Measurements from ENCODE around the gene KCNV2.

The KCNV2 gene

DNA sequence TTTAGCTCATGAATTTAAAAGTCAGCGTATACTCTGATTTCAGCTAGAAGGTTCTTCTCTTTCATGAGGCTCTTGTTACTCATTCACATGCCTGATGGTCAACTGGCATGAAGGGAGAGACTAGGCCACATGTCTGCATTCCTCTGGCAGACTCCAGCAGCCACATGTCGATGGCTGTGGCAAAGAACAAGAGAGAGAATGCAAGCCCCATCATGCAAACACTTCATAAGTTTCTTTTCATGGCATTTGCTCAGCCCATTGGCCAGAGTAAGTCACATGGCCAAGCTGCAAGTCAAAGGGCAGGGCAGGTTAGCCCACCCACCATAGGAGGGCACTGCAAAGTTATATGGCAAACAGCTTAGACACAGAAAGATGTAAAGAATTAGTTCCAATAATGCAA, 5.4 kb downstream of the KCNV2 start:
- no peak for DNase-seq

DNA sequence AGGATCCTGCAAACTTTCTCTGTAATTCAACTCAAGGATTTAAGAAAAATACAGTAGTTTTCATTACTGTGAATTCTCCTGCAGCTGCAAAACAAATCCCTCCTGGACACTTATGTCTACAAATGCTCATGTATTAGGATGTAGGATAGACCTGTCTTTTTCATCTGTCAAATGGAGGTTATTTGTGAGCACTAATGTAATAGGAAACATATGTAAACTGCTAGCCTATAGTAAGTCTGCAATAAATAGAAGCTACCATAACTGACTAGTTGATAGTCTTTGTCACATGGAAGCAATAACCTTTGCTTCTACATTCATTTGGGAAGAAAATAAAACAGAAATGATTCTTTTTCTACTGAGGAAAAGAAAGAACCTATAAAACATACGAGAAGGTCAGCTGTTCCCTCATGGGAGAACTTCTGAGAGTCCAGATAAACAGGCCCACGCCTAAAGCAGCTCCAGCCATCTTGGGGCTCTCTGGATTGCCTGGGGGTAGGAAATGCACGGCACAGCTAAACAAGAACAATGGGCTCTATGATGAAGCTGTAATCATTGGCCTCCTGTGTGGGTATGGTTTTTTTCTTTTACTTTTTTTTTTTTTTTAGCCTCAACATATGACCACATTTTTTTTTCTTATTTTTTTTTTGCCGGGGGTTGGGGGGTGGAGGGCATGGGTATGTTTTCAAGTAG, 6.2 kb downstream of the KCNV2 start:
- DNase-seq, result no peak

DNA sequence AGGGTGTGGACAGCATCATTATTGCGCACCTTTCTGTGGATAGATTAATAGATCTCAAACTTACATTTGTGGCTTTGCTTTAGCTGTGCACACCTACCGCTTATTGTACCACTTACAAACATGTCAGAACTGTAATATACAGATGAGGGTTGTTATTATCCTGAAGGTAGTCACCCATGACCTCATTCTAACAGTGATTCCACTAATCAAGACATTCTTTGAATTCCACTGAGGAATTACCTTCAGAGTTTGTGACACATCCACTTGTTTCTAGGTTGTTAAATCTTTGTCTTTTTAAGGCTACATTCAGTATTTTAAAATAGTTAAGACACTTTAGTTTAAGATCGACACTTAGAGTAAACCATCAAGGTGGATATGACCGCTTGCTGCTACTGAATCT, 7.8 kb downstream of the KCNV2 start:
- DNase-seq, result no peak

DNA sequence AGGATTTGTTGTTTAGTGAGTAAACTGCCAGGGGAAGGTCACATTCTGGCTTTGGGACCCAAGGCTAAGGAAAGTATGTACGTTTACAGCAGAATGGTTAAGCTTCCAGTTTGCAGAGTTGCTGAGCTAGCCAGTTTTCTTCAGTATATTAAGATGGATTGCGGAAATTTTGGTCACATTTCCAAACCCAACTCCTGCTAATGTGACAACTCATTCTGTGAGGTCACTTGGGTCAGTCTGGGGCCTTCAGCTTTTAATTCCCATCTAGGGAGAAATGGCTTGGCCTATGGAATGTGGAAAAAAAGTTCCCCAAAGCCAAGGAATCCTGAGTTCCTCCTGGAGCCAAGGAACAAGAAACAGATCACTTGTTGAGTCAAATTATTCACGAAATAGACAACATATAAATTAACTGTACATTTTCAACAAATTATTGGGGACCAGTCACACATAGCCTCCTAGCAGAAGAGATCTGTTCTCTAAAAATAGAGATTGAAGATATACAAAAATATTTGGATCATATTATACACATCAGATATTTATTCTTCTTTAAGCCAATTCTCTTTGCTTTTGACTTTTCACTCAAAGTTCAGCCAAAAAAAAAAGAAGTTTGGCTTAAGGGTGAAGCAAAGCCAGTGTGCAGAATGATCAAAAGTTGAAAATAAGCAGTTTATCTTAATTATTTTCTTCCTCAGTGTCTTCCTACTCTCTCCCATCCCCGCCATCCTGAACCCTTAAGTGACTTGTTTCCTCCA, 8.8 kb downstream of the KCNV2 start:
- no peak for DNase-seq

DNA sequence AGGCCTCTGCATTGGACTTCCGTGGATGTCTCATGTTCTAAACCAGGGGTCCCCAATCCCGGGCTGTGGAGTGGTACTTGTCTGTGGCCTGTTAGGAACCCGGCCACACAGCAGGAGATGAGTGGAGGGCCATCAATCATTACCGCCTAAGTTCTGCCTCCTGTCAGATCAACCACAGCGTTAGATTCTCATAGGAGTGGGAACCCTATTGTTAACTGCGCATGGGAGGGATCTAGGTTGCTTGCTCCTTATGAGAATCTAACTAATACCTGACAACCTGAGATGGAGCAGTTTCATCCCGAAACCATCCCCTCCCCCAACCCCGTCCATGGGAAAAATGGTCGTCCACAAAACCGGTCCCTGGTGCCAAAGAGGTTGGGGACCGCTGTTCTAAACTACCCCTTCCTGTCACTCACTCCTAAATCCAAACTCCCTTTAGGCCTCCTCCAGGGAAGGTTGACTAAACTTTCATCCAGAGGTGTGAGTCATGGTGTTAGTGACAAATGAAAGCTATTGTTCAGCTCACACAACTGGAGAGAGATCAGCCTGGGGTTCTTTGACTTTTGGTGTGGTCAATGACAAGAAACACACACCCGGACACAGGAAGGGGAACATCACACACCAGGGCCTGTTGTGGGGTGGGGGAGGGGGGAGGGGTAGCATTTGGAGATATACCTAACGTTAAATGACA, 9.5 kb downstream of the KCNV2 start:
- DNase-seq, result no peak

DNA sequence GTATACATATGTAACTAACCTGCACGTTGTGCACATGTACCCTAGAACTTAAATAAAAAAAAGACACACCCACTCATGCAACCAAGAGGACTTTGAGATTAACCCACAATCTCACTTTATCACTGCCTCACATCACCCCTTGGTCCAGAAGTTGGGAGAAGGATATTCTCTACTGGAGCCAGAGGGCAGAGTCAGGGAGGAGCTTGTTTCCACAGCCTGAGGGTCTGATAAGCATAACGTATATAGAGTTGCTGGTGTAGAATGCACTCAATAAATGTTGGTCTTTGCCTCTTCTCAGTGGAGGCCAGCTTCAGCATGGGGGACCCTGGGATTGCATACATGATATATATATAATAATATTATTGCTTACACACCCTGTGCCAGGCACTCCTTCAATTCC, 10.1 kb downstream of the KCNV2 start:
- DNase-seq, result no peak

DNA sequence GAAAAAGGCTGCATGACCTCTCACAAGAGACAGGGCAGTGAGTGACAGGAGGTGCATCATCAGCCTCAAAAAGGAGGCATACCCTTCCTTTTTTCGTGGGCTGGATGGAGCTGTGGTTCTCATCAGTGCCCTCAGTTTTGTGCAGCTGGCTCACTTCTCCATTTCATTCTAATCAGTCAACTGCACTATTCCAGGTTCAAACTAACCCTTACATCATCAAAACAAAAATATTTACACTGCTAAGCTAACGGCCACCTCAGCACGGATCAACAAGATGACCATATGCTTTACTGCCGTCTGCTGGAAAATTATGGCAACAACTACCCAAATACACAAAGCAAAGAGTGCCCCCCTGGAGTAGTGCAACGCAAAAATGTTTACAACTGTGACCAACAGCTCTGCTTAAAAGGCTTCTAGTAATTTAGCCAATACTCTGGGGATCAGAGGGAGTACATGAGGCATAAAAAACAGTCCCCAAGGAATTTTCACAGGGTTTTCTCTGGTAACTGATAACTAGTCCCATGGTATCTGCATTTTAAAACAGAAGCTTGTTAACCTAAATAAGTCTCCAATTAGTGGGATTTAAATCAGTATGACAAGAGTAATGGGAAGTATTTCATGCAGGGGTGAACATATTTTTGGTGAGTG, 10.8 kb downstream of the KCNV2 start:
- DNase-seq, result peak in 1 of 2 donors; percentile 18

DNA sequence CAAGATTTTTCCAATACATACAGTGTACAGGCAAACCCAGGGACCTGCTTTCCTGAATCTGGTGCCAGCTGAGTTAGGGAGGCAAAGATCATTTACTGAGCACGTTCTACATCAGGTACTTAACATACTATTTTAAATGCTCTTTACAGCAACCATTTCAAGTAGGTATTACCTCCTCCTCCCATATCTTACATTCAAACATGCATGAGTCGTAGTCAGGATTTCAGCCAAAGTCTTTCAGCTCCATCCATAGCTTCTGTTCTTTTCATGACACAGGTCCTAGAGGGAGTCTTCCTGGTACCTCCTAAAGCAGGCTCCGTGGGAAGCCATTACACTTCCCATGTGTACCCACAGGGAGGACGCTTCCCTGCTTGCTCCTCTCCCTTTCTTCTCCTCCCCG, 11.7 kb downstream of the KCNV2 start:
- no peak for DNase-seq

DNA sequence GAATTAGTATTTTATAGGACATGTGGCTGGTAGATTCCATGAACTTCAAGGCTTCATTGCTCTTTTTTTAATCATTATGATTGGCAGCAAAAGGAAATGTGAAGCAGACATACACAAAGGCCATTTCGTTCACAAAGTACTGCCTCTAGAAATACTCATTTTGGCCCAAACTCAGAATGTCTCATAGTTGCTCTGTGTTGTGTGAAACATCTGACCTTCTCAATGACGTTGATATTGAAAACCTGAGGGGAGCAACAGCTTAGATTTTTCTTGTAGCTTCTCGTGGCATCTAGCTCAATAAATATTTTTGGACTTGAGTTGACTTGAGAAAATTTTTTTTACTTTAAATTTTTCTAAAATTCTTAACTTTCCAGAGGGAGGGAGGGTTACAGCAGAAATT, 12.4 kb downstream of the KCNV2 start:
- no peak for DNase-seq

DNA sequence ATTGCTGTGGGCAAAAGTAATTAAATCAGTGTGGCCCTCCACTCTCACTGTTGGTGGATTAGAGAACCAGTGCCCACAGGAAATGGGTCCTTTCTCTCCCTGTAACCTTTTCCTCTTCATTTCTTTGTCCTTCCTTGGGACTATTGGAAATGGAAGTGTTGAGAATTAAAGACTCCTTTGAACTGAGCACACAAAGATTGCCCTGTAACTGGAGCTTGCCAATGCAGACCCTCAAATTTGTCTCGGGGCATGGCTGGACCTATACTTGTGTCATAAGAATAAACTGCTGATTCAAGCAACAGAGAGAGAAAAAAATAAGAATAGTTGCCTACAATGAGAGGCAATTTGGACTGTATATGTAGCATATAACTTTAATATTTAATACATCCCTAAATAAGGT, 13.7 kb downstream of the KCNV2 start:
- no peak for DNase-seq

DNA sequence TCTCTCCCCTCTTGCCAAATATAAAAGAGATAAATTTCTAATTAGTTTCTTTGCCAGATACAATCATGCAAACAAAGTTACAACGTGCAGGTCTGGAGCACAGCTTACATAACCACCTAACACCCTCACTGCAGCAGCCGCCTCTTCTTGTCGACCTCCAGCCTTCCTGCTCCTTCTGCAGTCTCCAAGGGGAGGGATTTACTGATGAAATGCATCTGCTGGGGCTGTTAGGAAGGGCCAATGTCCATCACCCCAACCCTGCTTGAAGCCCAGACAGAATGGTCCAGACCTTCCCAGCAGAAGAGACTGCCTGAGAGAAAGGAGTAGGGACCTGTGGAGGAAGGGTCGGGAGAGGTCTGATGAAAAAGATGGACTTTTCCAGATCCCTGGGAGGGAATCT, 15.2 kb downstream of the KCNV2 start:
- DNase-seq, result no peak

DNA sequence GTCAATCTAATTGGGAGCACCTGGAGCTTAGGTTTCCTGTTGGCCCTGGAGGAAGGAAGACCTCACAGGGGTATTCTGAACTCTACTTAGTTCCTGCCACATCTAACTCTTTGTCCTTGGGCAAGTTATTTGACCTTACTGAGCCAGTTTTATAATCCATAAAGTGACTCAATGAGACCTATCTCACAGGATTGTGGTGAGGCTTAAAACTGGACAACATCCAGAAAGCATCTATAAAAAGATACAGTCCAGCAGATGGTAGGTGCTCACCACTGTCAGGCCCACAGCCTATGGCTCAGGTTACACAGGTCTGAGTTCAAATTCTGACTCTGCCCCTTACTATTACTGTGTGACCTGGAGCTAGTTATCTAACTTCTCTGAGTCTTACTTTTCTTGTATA, 23.3 kb downstream of the KCNV2 start:
- no peak for DNase-seq

DNA sequence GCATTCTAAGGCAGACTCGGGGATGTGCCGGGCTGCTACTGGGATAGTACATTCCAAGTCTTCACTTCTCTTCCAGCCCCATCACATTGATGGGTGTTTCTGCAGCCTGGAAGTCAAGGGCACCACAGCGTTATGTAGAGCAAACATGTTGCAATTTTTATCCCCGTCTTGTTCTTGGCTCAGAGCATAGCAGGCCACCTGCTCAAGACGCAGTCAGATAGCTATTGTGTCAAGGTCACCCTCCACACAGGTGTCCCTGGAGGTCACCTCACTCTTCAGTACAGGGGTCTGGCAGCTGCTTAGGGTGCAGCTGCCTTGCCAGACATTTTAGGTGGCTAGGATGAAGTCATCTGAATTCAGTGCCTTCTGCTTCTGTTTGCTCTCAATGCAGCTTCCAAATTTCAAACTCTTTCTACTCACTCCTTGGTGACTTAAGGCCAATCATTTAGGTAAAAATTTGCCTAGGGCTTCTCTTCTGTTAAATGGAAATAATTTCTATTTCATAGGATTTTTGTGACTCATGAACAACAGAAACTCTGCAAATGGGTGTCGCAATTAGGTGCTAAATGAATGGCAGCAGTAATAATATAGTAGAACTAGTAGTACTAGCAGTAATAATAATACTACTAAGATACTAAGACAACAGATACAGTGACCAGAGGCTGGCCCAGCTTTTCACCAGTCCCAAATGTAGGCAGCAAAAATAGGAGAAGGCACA, 24.3 kb downstream of the KCNV2 start:
- no peak for DNase-seq

DNA sequence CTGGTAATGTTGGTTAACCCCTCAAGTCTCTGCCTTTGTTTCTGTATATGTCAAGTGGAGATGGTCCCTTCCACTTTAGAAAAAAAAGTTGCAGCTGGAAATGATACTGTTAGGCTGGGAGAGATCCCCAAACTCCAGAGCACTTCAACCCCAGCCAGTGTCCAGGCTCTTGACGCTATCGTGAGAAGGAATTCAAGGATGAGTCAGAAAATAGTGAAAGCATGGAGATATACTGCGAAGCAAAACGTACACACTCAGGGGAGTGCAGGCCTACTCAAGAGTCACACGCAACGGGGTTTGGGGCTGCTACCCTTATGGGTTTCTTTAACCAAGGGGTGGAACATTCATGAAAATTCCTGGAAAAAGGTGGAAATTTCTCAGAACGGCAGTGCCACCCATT, 24.9 kb downstream of the KCNV2 start:
- no peak for DNase-seq

DNA sequence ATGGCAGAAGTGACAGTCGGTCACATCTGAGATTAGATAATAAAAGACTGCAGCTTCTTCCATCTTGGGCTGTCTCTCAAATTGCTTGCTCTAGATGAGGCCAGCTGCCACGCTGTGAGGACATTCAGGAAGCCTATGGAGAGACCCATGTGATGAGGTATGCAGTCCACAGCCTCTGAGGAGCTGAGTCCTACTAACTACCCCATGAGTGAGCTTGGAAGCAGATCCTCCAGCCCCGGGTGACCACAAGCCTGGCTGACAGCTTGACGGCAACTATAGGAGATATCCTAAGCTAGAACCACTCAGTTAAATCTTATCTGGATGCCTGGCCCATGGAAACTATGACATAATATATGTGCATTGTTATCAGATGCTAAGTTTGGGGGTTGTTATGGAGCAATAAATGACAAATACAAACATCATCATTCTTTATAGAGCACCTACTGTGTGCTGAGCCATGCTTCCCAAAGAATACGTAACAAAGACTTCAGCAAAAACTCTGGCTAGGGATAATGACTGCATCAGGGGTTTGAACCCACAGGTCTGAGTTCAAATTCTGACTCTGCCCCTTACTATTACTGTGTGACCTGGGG, 26.7 kb downstream of the KCNV2 start:
- DNase-seq, result no peak

DNA sequence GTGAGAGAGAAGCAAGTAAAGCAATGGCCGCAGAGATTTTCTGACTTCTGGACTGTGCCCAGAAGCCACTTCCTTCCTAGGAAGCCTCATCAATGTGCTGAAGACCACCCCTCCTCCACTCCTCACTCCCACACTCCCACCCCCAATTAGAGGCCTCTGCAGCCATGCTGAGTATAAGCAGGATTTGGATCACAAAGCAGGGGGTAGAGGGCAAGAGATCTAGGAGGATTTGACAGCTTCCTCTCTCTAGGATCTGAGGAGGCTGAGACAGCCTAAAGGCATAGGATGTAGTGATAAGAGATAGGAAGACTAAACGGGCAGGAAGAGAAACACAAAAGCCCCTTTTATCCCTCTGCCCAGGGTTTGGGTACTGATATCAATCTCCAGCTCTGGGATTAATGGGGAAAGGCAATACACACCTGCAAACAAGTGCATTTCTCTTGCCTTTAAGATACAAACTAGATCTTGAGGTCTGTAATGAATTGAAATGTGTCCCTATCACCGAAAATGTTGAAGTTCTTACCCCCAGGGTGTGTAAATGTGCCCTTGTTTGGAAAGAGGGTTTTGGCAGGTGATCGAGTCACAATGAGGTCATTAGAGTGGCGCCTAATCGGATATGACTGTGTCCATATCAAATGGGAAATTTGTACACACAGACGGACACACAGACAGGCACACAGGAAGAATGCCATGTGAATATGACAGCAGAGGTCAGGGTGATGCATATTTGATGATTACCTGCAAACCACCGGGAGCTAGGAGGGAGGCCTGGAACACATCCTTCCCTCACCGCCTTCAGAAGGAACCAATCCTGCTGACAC, 28.5 kb downstream of the KCNV2 start:
- no peak for DNase-seq

DNA sequence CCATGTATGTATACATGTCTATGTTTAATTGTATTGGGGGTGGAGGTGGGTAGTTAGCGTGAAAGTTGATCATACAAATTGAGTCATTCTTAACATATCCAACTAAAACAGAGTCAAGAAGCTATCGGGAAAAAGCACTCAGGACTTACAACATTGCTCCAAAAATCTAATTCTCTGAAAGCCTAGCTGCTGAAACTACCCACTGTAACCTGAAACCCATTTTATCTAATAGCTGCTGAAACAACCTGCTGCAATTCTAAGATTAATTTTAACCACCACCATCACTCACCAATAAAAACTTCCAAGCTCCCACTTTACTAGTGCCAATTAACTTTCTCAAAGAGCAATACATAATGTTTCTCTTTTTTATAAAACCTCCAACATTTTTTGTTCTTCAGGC, 32.2 kb downstream of the KCNV2 start:
- DNase-seq, result no peak

DNA sequence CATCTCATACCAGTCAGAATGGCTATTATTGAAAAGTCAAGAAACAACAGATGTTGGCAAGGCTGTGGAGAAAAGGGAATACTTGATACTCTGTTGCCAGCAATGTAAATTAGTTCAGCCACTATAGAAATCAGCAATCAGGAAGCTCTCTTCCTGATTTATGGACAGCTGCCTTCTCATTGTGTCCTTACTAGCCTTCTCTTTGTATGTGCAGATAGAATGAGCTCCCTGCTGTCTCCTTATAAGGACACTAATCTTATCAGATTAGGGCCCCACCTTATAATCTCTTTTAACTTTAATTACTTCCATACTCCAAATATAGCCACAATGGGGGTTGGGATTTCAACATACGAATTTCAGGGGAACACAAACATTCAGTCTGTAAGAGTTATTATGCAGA, 38.0 kb downstream of the KCNV2 start:
- no peak for DNase-seq

DNA sequence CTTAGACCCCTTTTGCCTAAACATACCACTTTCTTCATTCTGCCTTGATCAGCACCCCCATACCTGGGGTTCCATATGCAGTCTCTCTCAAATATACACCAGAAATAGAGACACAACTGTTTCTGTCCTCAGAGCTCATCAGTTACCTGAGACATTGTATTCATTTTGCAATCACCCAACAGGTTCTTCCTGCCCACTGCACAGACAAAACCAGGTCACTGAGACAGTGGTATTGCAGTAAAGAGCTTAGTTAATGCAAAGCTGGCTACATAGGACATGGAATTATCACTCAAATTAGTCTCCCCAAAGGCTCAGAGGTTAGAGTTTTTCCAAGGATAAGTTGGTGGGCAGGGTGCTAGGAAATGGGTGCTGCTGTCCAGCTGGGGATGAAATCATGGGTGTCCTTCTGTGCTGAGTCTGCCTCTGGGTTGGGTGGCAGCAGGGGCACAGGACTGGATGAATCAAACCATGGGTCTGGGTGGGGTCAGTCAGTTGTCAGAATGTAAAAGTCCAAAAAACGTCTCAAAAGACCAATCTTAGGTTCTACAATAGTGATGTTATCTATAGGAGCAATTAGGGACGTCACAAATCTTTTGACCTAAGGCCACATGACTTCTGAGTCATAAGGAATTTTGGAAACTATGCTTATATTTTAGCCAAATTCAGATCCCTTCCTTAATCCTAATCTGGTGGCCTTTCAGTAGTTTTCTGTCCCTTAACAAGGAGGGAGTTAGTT, 41.0 kb downstream of the KCNV2 start:
- DNase-seq, result no peak

DNA sequence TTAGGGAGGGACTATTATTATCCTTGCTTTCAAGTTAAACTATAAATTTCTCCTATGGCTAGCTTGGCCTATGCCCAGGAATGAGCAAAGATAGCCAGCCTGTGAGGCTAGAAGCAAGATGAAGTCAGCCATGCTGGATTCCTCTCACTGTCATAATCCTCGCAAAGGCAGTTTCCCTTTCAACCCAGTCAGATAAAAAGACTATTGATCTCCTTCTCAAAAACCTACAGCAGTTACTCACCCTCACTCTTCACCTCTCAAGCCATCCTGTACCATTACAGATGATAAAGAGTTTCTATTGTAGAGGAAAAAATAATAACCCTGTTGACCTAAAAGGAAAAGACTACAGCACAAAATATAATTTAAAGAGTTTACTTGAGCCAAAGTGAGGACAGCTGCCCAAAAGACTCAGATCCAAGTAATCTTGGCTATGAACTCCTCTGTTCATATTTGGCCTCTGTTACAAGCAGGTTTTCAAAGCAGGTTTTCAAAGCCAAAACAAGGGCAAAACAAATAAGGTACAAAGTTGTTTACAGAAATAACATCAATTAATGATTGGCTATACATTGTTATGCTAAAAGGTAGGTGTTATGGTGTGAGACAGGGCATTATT, 41.7 kb downstream of the KCNV2 start:
- DNase-seq, result no peak

DNA sequence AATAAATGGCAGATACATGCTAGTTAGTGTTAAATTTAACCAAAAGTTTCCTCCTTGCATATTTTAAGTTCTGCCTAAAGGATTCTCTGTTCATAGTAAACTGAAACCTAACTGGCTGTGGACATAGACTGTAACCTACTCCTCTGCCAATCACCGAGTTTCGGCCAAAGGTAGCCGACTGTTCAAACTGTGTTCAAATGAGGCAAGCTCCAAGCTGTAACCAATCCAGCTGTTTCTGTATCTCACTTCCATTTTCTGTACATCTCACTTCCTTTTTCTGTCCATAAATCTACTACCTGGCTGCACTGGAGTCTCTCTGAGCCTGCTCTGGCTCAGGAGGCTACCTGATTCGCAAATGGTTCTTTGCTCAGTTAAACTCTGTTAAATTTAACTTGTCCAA, 44.1 kb downstream of the KCNV2 start:
- no peak for DNase-seq
